Motor neuron (in vitro differentiated cells): ENCODE results near the gene BCOR. TPM values are rescaled to one million over a fixed set of nuclear protein-coding genes. Genes with fewer than 3 reads are reported as not detected.

Experiments
- ATAC-seq, 8 experiments: fragments of 200-7000 bp; cut with Tn5 transposase; replicated peaks in 6 of 8; 2 replicates each; pipeline ENCODE4 v1.8.0; 2021; ENCODE audit warnings: mild to moderate bottlenecking in 8 of 8, moderate library complexity in 8 of 8
- H3K27ac ChIP-seq, 2 donors: fragments of 250-450 bp; sonication (Bioruptor Pico); 2 replicates each; pipeline ENCODE4 v1.9.0; 2021; ENCODE audit warnings: antibody characterized with exemption in 2 of 2, mild to moderate bottlenecking in 2 of 2, moderate library complexity in 1 of 2
- H3K4me1 ChIP-seq, 2 donors: fragments of 250-450 bp; sonication (Bioruptor Pico); replicated peaks in 1 of 2; 2 replicates each; pipeline ENCODE4 v1.6.1; 2021; ENCODE audit warnings: antibody characterized with exemption in 2 of 2, mild to moderate bottlenecking in 2 of 2, moderate library complexity in 1 of 2
- H3K4me3 ChIP-seq, 5 donors: fragments of 250-450 bp; sonication (Bioruptor Pico); 2 replicates each; pipeline ENCODE4 v1.9.0; 2021; ENCODE audit warnings: antibody characterized with exemption in 5 of 5, mild to moderate bottlenecking in 5 of 5, moderate library complexity in 4 of 5
- WGBS, 10 experiments: fragments of 450-650 bp; shearing (Covaris generic); methylation state at CpG; one replicate each; pipeline ENCODE4 v1.0.0; 2022; 5-methylcytosine and 5-hydroxymethylcytosine counted together
- in situ Hi-C, 9 experiments: fragments of 400-800 bp; cut with MboI; loops; one replicate each; pipeline ENCODE4 v1.15.0; 2021; ENCODE audit warnings: low sequenced_read_pairs in 9 of 9, low pct_unique_long_range_greater_than_20kb in 2 of 9; ENCODE audit not compliant: unreplicated experiment in 9 of 9
- total RNA-seq, 8 experiments: library from RNA; unstranded; fragments of 300-600 nt; gene quantifications; 2 replicates each; pipeline versions ENCODE4 v1.2.3 to v1.2.4, GENCODE V29; 2022

The BCOR gene
- total RNA-seq, 8 experiments from 2014 or later = 12.1 to 102 (median 42.6) TPM

GRCh38 chrX:40085102-40085551, 12.6 kb downstream of the BCOR start:
- in situ Hi-C loops = loop anchor here in 1 of 9 experiments (25.0 kb wide), 1 partner anchor 177 kb away; no protein-coding TSS in a partner anchor
- Histone ChIP-seq H3K4me3 (peak overlapping the region in 2 of 5 donors; percentile 27 to 34), H3K4me1 (peaks cover 84 to 91% of the 10 kb centered on the region in 2 donors), H3K27ac (no peak overlapping the region)
- ATAC-seq = peak in 7 of 8 experiments; percentile 38 to 76 (median 45)
- WGBS, 10 experiments = 0 to 27% methylated on average over 5 to 17 of the region's 18 CpGs; no CpG with 5 or more reads in 8 of the 10 experiments

GRCh38 chrX:40084471-40085101, 13.2 kb downstream of the BCOR start:
- Histone ChIP-seq H3K4me1 (peaks cover 81 to 90% of the 10 kb centered on the region in 2 donors), H3K4me3 (peak overlapping the region in 2 of 5 donors; percentile 27 to 34), H3K27ac (no peak overlapping the region)
- in situ Hi-C loops = loop anchor here in 1 of 9 experiments (25.0 kb wide), 1 partner anchor 178 kb away; no protein-coding TSS in a partner anchor
- peak in 4 of 8 experiments; percentile 2 to 5 (median 3) for ATAC-seq
- 41% methylated on average over 3 of the region's 11 CpGs; no CpG with 5 or more reads in 9 of the 10 experiments for WGBS, 10 experiments

GRCh38 chrX:40083979-40084359, 13.8 kb downstream of the BCOR start:
- in situ Hi-C loops = loop anchor here in 1 of 9 experiments (25.0 kb wide), 1 partner anchor 178 kb away; no protein-coding TSS in a partner anchor
- no peak for ATAC-seq
- peak overlapping the region; percentile 27 to 34 (median 30) for H3K4me3 ChIP-seq
- WGBS, 10 experiments = 33% methylated on average over 3 of the region's 26 CpGs; no CpG with 5 or more reads in 9 of the 10 experiments
- H3K4me1 ChIP-seq = peaks cover 81 to 90% of the 10 kb centered on the region in 2 donors
- H3K27ac ChIP-seq = peak overlapping the region in 1 of 2 donors; percentile 57

GRCh38 chrX:40083120-40083978, 14.4 kb downstream of the BCOR start:
- Histone ChIP-seq H3K4me1 (peaks cover 81 to 90% of the 10 kb centered on the region in 2 donors), H3K27ac (peak overlapping the region in 1 of 2 donors; percentile 57), H3K4me3 (peak overlapping the region; percentile 27 to 34 (median 30))
- WGBS, 10 experiments = 13% methylated on average over 3 of the region's 61 CpGs; no CpG with 5 or more reads in 9 of the 10 experiments
- ATAC-seq = peak; percentile 23 to 58 (median 44)
- in situ Hi-C loops = loop anchor here in 1 of 9 experiments (25.0 kb wide), 1 partner anchor 179 kb away; no protein-coding TSS in a partner anchor

- WGBS, 10 experiments = no CpG with 5 or more reads among the region's 15 CpGs
- H3K4me3 ChIP-seq = no peak overlapping the region
- ATAC-seq = no peak
- H3K27ac ChIP-seq = no peak overlapping the region
- H3K4me1 ChIP-seq = peaks cover 75 to 90% of the 10 kb centered on the region in 2 donors
- in situ Hi-C loops = loop anchor here in 1 of 9 experiments (25.0 kb wide), 1 partner anchor 180 kb away; no protein-coding TSS in a partner anchor
These were observed 15.2 kb downstream of the BCOR start for GRCh38 chrX:40082447-40083119.

GRCh38 chrX:40081679-40082068, 16.1 kb downstream of the BCOR start:
- H3K27ac ChIP-seq = no peak overlapping the region
- peak in 1 of 8 experiments; percentile 38 for ATAC-seq
- no peak overlapping the region for H3K4me3 ChIP-seq
- in situ Hi-C loops = loop anchor here in 1 of 9 experiments (25.0 kb wide), 1 partner anchor 181 kb away; no protein-coding TSS in a partner anchor
- H3K4me1 ChIP-seq = peaks cover 66 to 87% of the 10 kb centered on the region in 2 donors
- no CpG with 5 or more reads among the region's 4 CpGs for WGBS, 10 experiments

- WGBS, 10 experiments = 50 to 100% (median 67%) methylated on average over 1 to 8 of the region's 16 CpGs; no CpG with 5 or more reads in 5 of the 10 experiments
- H3K27ac ChIP-seq = no peak overlapping the region
- peaks cover 60 to 81% of the 10 kb centered on the region in 2 donors for H3K4me1 ChIP-seq
- no peak for ATAC-seq
- no peak overlapping the region for H3K4me3 ChIP-seq
- in situ Hi-C loops = loop anchor here in 1 of 9 experiments (25.0 kb wide), 1 partner anchor 181 kb away; no protein-coding TSS in a partner anchor
These were observed 16.7 kb downstream of the BCOR start for GRCh38 chrX:40080894-40081678.

- no peak overlapping the region for H3K4me3 ChIP-seq
- 24 to 100% methylated on average over 1 to 5 of the region's 9 CpGs; no CpG with 5 or more reads in 8 of the 10 experiments for WGBS, 10 experiments
- ATAC-seq = peak in 1 of 8 experiments; percentile 14
- H3K4me1 ChIP-seq = peaks cover 46 to 66% of the 10 kb centered on the region in 2 donors
- in situ Hi-C loops = loop anchor here in 1 of 9 experiments (25.0 kb wide), 1 partner anchor 183 kb away; no protein-coding TSS in a partner anchor
- peak overlapping the region in 1 of 2 donors; percentile 39 for H3K27ac ChIP-seq
These were observed 18.2 kb downstream of the BCOR start for GRCh38 chrX:40079572-40079971.

- Histone ChIP-seq H3K27ac (peak overlapping the region in 1 of 2 donors; percentile 59), H3K4me1 (peaks cover 38 to 57% of the 10 kb centered on the region in 2 donors), H3K4me3 (no peak overlapping the region)
- WGBS, 10 experiments = 50 to 51% methylated on average over 3 to 6 of the region's 24 CpGs; no CpG with 5 or more reads in 8 of the 10 experiments
- in situ Hi-C loops = loop anchor here in 1 of 9 experiments (25.0 kb wide), 1 partner anchor 184 kb away; no protein-coding TSS in a partner anchor
- ATAC-seq = peak in 4 of 8 experiments; percentile 59 to 74 (median 72)
These were observed 19.1 kb downstream of the BCOR start for GRCh38 chrX:40078489-40079227.

GRCh38 chrX:40077906-40078305, 19.9 kb downstream of the BCOR start:
- no peak overlapping the region for H3K27ac ChIP-seq
- H3K4me1 ChIP-seq = peaks cover 36 to 51% of the 10 kb centered on the region in 2 donors
- ATAC-seq = peak in 4 of 8 experiments; percentile 15 to 21 (median 18)
- H3K4me3 ChIP-seq = no peak overlapping the region
- 19% methylated on average over 3 of the region's 7 CpGs; no CpG with 5 or more reads in 9 of the 10 experiments for WGBS, 10 experiments
- in situ Hi-C loops = loop anchor here in 1 of 9 experiments (25.0 kb wide), 1 partner anchor 184 kb away; no protein-coding TSS in a partner anchor
